IMR-90 (cell line): ENCODE data around the gene TGFBR1. TPM values are rescaled to one million over a fixed set of nuclear protein-coding genes. Genes with fewer than 3 reads are reported as not detected.

Source experiments
- ATAC-seq: fragments of 200-7000 bp; cut with Tn5 transposase; 2 replicates; pipeline ENCODE4 v1.9.1; 2020; ENCODE audit warnings: low read depth, mild to moderate bottlenecking, moderate library complexity
- BruUV-seq: library from RNA; stranded (reverse); fragments of 400-500 nt; replicated peaks from 2 replicates; lab custom pipeline; 2021; lab: Mats Ljungman, UMichigan
- CTCF ChIA-PET: fragments of 300-600 bp; formaldehyde crosslinking; extraction: SDS; loops from one replicate; lab custom pipeline; 2021; ENCODE audit warnings: antibody characterized with exemption; lab: Yijun Ruan, JAX
- POLR2A ChIA-PET: fragments of 300-600 bp; sonication (Branson Sonifier 250); formaldehyde crosslinking; loops from one replicate; lab custom pipeline; 2022; ENCODE audit warnings: antibody characterized with exemption; ENCODE audit not compliant: unreplicated experiment; lab: Charles Lee
- DNase-seq: peaks from one replicate; pipeline ENCODE4 v3.0.0; 2013
- H2AFZ ChIP-seq: replicated peaks from 2 replicates; pipeline ENCODE3; 2013; ENCODE audit warnings: low read length, mild to moderate bottlenecking; ENCODE audit not compliant: poor library complexity
- H2AK5ac ChIP-seq: 2 replicates; pipeline ENCODE4 v1.6.1; 2013; ENCODE audit warnings: low read depth, low read length, inconsistent platforms
- H2AK9ac ChIP-seq: replicated peaks from 2 replicates; pipeline ENCODE3; 2013; ENCODE audit warnings: mild to moderate bottlenecking, low read depth, low read length, moderate library complexity; ENCODE audit not compliant: poor library complexity
- H2BK120ac ChIP-seq: 2 replicates; pipeline ENCODE4 v1.6.1; 2013; ENCODE audit warnings: low read depth, low read length, inconsistent platforms
- H2BK15ac ChIP-seq: 3 replicates; pipeline ENCODE4 v1.6.1; 2013; ENCODE audit warnings: low read depth, low read length, inconsistent platforms
- H2BK20ac ChIP-seq: 2 replicates; pipeline ENCODE4 v1.6.1; 2013; ENCODE audit warnings: low read depth, mild to moderate bottlenecking, inconsistent platforms, low read length, moderate library complexity
- H2BK5ac ChIP-seq: 2 replicates; pipeline ENCODE4 v1.6.1; 2013; ENCODE audit warnings: mild to moderate bottlenecking, low read depth, low read length, inconsistent platforms; ENCODE audit not compliant: poor library complexity, severe bottlenecking
- H3K14ac ChIP-seq: replicated peaks from 2 replicates; pipeline ENCODE4 v1.6.1; 2013; ENCODE audit warnings: low read depth, low read length, inconsistent platforms
- H3K18ac ChIP-seq: 2 replicates; pipeline ENCODE4 v1.6.1; 2013; ENCODE audit warnings: low read depth, low read length, control low read depth
- H3K23ac ChIP-seq: 2 replicates; pipeline ENCODE4 v1.6.1; 2013; ENCODE audit warnings: low read depth, low read length, inconsistent platforms
- H3K27ac ChIP-seq: 2 replicates; pipeline ENCODE4 v1.5.1; 2013; ENCODE audit warnings: mild to moderate bottlenecking, control low read depth, low read length; ENCODE audit not compliant: insufficient read depth
- H3K27me3 ChIP-seq: 2 replicates; pipeline ENCODE4 v1.6.1; 2013; ENCODE audit warnings: low read length; ENCODE audit not compliant: control insufficient read depth, insufficient read depth
- H3K36me3 ChIP-seq: 2 replicates; pipeline ENCODE4 v1.6.1; 2013; ENCODE audit warnings: low read length, mixed read lengths; ENCODE audit not compliant: control insufficient read depth, insufficient read depth
- H3K4ac ChIP-seq: 2 replicates; pipeline ENCODE4 v1.6.1; 2013; ENCODE audit warnings: low read depth, low read length, inconsistent platforms
- H3K4me1 ChIP-seq: 2 replicates; pipeline ENCODE4 v1.6.1; 2013; ENCODE audit warnings: low read length, mixed read lengths; ENCODE audit not compliant: control insufficient read depth, insufficient read depth
- H3K4me2 ChIP-seq: 2 replicates; pipeline ENCODE4 v1.6.1; 2013; ENCODE audit warnings: low read depth, mild to moderate bottlenecking, control low read depth, low read length, moderate library complexity
- H3K4me3 ChIP-seq: 2 replicates; pipeline ENCODE4 v1.5.1; 2013; ENCODE audit warnings: low read depth, mild to moderate bottlenecking, control low read depth, low read length, moderate library complexity; ENCODE audit not compliant: insufficient read depth
- H3K56ac ChIP-seq: 2 replicates; pipeline ENCODE4 v1.6.1; 2013; ENCODE audit warnings: low read length, inconsistent platforms; ENCODE audit not compliant: insufficient read depth; ENCODE audit errors: extremely low read depth
- H3K79me1 ChIP-seq, 2 experiments: 2 replicates each; pipeline ENCODE4 v1.6.1; 2013; ENCODE audit warnings: low read length in 2 of 2, inconsistent platforms in 1 of 2, low read depth in 1 of 2
- H3K9ac ChIP-seq: 2 replicates; pipeline ENCODE4 v1.6.1; 2013; ENCODE audit warnings: low read depth, low read length, control low read depth
- H3K9me1 ChIP-seq: 2 replicates; pipeline ENCODE4 v1.6.1; 2013; ENCODE audit warnings: low read length, inconsistent platforms; ENCODE audit not compliant: insufficient read depth
- H3K9me3 ChIP-seq: 2 replicates; pipeline ENCODE4 v1.6.1; 2013; ENCODE audit warnings: low read length; ENCODE audit not compliant: control insufficient read depth, insufficient read depth
- H4K20me1 ChIP-seq: 2 replicates; pipeline ENCODE4 v1.6.1; 2013; ENCODE audit warnings: low read length, inconsistent platforms; ENCODE audit not compliant: insufficient read depth
- H4K5ac ChIP-seq: 2 replicates; pipeline ENCODE4 v1.6.1; 2013; ENCODE audit warnings: mild to moderate bottlenecking, low read depth, low read length, control low read depth
- H4K8ac ChIP-seq, 2 experiments: 2 replicates each; pipeline ENCODE4 v1.6.1; 2013; ENCODE audit warnings: low read depth in 2 of 2, low read length in 2 of 2, control low read depth in 1 of 2, inconsistent platforms in 1 of 2
- H4K91ac ChIP-seq: 2 replicates; pipeline ENCODE4 v1.6.1; 2013; ENCODE audit warnings: low read depth, low read length, inconsistent platforms; ENCODE audit not compliant: insufficient read depth
- FOS ChIP-seq: fragments of 150-350 bp; IDR thresholded peaks from 2 replicates; pipeline ENCODE4 v1.6.1; 2016; ENCODE audit warnings: low read depth, low read length
- POLR2A ChIP-seq: IDR thresholded peaks from 2 replicates; pipeline ENCODE4 v1.6.1; 2012; ENCODE audit warnings: mild to moderate bottlenecking, low read depth, low read length
- RCOR1 ChIP-seq: IDR thresholded peaks from 2 replicates; pipeline ENCODE4 v1.6.1; 2012; ENCODE audit warnings: mild to moderate bottlenecking, low read length, improper control_type of control experiment; ENCODE audit not compliant: insufficient replicate concordance
- WGBS, 2 experiments: methylation state at CpG; one replicate each; pipeline versions ENCODE4 v1.1.5 to v1.1.7; 2013; ENCODE audit warnings: missing lambda C conversion rate in 2 of 2; ENCODE audit not compliant: insufficient read length in 1 of 2; ENCODE audit errors: extremely low coverage in 2 of 2; 5-methylcytosine and 5-hydroxymethylcytosine counted together
- dilution Hi-C: fragments of 300-500 bp; cut with HindIII; formaldehyde crosslinking; loops from one replicate; pipeline ENCODE4 v1.14.3; 2018; ENCODE audit warnings: low sequenced_read_pairs; ENCODE audit not compliant: unreplicated experiment
- in situ Hi-C: fragments of 300-500 bp; cut with MboI; formaldehyde crosslinking; loops from 3 replicates; pipeline ENCODE4 v1.14.3; 2019; ENCODE audit warnings: low sequenced_read_pairs, inconsistent platforms, mixed read lengths
- intact Hi-C: fragments of 100-400 bp; cut with micrococcal nuclease; formaldehyde crosslinking; loops from 2 replicates; pipeline ENCODE4 v1.10.0; 2022
- polyA plus RNA-seq, 3 experiments: library from polyadenylated mRNA; depleted of rRNA; stranded (reverse); fragments of >200 nt; gene quantifications; 2 replicates each; pipeline ENCODE4 v1.2.3, GENCODE V29; 2012; ENCODE audit warnings: low replicate concordance in 1 of 3
- total RNA-seq: library from RNA; depleted of rRNA; stranded (reverse); fragments of >200 nt; gene quantifications from 2 replicates; pipeline ENCODE4 v1.2.3, GENCODE V29; 2012

TGFBR1 gene
- total and polyA plus RNA-seq, 2 of the 4 experiments (the other 2 are of a cell fraction): 15.1 to 75.3 TPM

DNA sequence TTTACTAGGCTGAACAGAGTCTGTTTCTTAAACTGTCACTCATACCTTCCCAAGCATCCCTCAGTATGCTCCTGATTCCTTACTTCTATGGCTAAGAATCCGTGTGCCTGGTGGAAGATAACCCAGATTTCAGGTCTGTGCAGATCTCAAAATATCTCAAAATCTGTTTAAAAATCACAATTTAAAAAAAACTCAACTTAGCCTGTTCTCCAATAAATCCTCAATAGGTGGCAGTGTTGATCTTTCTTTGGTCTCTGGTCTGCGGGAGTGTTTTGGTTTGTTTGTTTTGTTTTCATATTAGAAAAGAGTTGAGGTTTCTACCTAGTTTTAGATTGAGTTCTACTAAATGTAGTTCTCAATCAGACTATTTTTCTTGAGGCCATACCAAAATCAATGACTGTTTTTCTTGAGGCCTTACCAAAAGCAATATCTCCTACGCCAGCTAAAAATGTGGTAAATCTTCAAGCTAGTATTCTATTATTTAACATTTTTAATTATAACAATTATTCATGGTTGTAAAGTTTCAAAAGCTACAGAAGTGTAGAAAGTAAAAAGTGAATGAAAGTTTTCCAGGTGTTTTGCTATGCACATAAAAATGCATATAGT, 57.9 kb downstream of the TGFBR1 start (continued):
- no peak for TF ChIP-seq RCOR1

DNA sequence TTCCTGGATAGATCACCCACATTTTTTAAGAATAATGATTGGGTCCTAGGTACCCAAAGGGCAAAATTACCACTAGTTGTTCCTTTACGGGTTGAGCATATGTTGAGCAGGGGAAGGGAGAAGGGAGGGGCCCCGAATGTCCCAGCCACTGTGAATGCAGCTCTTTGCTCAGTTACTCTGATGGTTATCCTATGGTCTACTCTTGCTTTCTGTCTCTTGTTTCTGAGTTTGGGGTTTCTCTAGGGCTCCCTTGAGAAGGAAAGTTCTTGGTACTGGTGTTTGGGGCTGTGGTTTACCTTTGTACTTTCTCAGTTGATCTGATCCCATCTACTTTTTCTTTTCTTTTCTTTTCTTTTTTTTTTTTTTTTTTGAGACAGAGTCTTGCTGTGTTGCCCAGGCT, 61.2 kb downstream of the TGFBR1 start:
- BruUV-seq: no TSS peak
- Histone ChIP-seq H4K91ac (no peak overlapping the region), H2AK5ac (no peak overlapping the region), H2AK9ac (no peak overlapping the region), H3K36me3 (no peaks in the 10 kb centered on the region), H2AFZ (no peak overlapping the region), H3K4me1 (no peaks in the 10 kb centered on the region; the same call in 1 of the 2 replicates), H3K14ac (no peak overlapping the region), H3K9me3 (no peaks in the 10 kb centered on the region), H3K4me2 (no peak overlapping the region), H3K18ac (no peak overlapping the region), H2BK20ac (no peak overlapping the region), H3K9ac (no peak overlapping the region), H3K27ac (no peak overlapping the region), H3K79me1 (no peaks in the 10 kb centered on the region), H3K9me1 (no peaks in the 10 kb centered on the region), H3K23ac (no peak overlapping the region), H2BK15ac (no peak overlapping the region), H4K20me1 (no peaks in the 10 kb centered on the region), H3K27me3 (peaks cover 26% of the 10 kb centered on the region), H2BK5ac (no peak overlapping the region), H2BK120ac (no peak overlapping the region), H4K8ac (no peak overlapping the region), H4K5ac (no peak overlapping the region), H3K4ac (no peak overlapping the region), H3K56ac (no peak overlapping the region), H3K4me3 (no peak overlapping the region)
- ChIA-PET CTCF (interaction anchor here (1.1 kb wide), 1 partner anchor 12 kb away, joined by 3 read pairs; no protein-coding TSS in a partner anchor), POLR2A (no interaction called here)
- intact Hi-C loops: loop anchor here (10.0 kb wide), 1 partner anchor 59 kb away; the partner anchor contains the start of genes ALG2 and SEC61B
- dilution Hi-C loops: no loop called here
- WGBS, 2 experiments: 94% methylated on average over 2 of the region's 2 CpGs; no CpG with 5 or more reads in 1 of the 2 experiments
- TF ChIP-seq FOS (no peak), POLR2A (no peak)
- ATAC-seq (no peak), DNase-seq (no peak)
- in situ Hi-C loops: no loop called here
